ENCODE measurements around the gene GLI3.

The GLI3 gene

GRCh38 chr7:42082144-42082543 lies 154.9 kb downstream of the GLI3 start:
- no peak for DNase-seq (ENCODE audit: low read depth)

- no peak for DNase-seq (ENCODE audit: low read depth)
Measured at GRCh38 chr7:42081671-42082070, 155.3 kb downstream of the GLI3 start.

- DNase-seq (ENCODE audit: low read depth) = no peak
Measured at GRCh38 chr7:42080841-42081586, 156.0 kb downstream of the GLI3 start.

- DNase-seq (ENCODE audit: low read depth) = no peak
Measured at GRCh38 chr7:42077271-42078135, 159.5 kb downstream of the GLI3 start.

GRCh38 chr7:42076870-42077269 lies 160.1 kb downstream of the GLI3 start:
- DNase-seq (ENCODE audit: low read depth) = no peak

- no peak for DNase-seq (ENCODE audit: low read depth)
Measured at GRCh38 chr7:42075418-42075817, 161.6 kb downstream of the GLI3 start.

- no peak for DNase-seq (ENCODE audit: low read depth)
Measured at GRCh38 chr7:42074076-42074475, 162.9 kb downstream of the GLI3 start.

GRCh38 chr7:42071372-42072261 lies 165.4 kb downstream of the GLI3 start:
- DNase-seq (ENCODE audit: low read depth) = no peak

GRCh38 chr7:42070068-42070467 lies 166.9 kb downstream of the GLI3 start:
- DNase-seq (ENCODE audit: low read depth) = no peak

GRCh38 chr7:42069590-42069989 lies 167.4 kb downstream of the GLI3 start:
- DNase-seq (ENCODE audit: low read depth) = no peak

- no peak for DNase-seq (ENCODE audit: low read depth)
Measured at GRCh38 chr7:42068554-42069280, 168.3 kb downstream of the GLI3 start.

GRCh38 chr7:42065942-42066341 lies 171.1 kb downstream of the GLI3 start:
- no peak for DNase-seq (ENCODE audit: low read depth)

GRCh38 chr7:42065015-42065414 lies 172.0 kb downstream of the GLI3 start:
- DNase-seq (ENCODE audit: low read depth) = no peak

- no peak for DNase-seq (ENCODE audit: low read depth)
Measured at GRCh38 chr7:42064534-42064933, 172.5 kb downstream of the GLI3 start.

GRCh38 chr7:42059275-42059674 lies 177.7 kb downstream of the GLI3 start:
- DNase-seq (ENCODE audit: low read depth) = no peak

- DNase-seq (ENCODE audit: low read depth) = no peak
Measured at GRCh38 chr7:42057331-42057730, 179.7 kb downstream of the GLI3 start.

- no peak for DNase-seq (ENCODE audit: low read depth)
Measured at GRCh38 chr7:42055171-42055570, 181.8 kb downstream of the GLI3 start.

- no peak for DNase-seq (ENCODE audit: low read depth)
Measured at GRCh38 chr7:42053834-42054233, 183.2 kb downstream of the GLI3 start.

GRCh38 chr7:42049761-42050160 lies 187.2 kb downstream of the GLI3 start:
- DNase-seq (ENCODE audit: low read depth) = no peak

- DNase-seq (ENCODE audit: low read depth) = no peak
Measured at GRCh38 chr7:42046483-42046882, 190.5 kb downstream of the GLI3 start.

GRCh38 chr7:42045961-42046360 lies 191.0 kb downstream of the GLI3 start:
- DNase-seq (ENCODE audit: low read depth) = no peak

GRCh38 chr7:42039921-42040320 lies 197.1 kb downstream of the GLI3 start:
- no peak for DNase-seq (ENCODE audit: low read depth)

Data from stimulated activated CD8-positive, alpha-beta memory T cell treated with anti-CD3 and anti-CD28 coated beads, Interleukin-15, amount 100 ng/mL, for 24 hours (primary cell).